HL-60 (cell line): ENCODE results near the gene ZP2.

Experiments
- DNase-seq, 2 experiments: peaks; one replicate each; pipeline ENCODE4 v3.0.0-alpha.2; 2010 to 2020; ENCODE audit warnings: low read depth in 1 of 2, low spot score in 1 of 2
- H3K27ac ChIP-seq: fragments of 250-450 bp; sonication (Bioruptor Pico); replicated peaks from 2 replicates; pipeline ENCODE4 v1.5.1; 2020; ENCODE audit warnings: mild to moderate bottlenecking, moderate library complexity
- H3K27me3 ChIP-seq: fragments of 250-450 bp; sonication (Bioruptor Pico); 2 replicates; pipeline ENCODE4 v1.5.1; 2021; ENCODE audit warnings: mild to moderate bottlenecking, moderate library complexity; ENCODE audit not compliant: insufficient read depth, poor library complexity, severe bottlenecking
- H3K4me3 ChIP-seq: replicated peaks from 2 replicates; pipeline ENCODE4 v1.5.1; 2011; ENCODE audit warnings: mild to moderate bottlenecking, control low read depth, low read length; ENCODE audit not compliant: insufficient read depth
- POLR2AphosphoS5 ChIP-seq: IDR thresholded peaks from 2 replicates; pipeline ENCODE4 v1.6.1; 2012; ENCODE audit warnings: low read depth
- SPI1 ChIP-seq: IDR thresholded peaks from 2 replicates; pipeline ENCODE4 v1.6.1; 2012; ENCODE audit warnings: low read depth, mild to moderate bottlenecking, borderline replicate concordance
- TF ChIP-seq, protein P1 (sequence below): IDR thresholded peaks from one replicate; pipeline ENCODE4 v1.5.1; 2011; ENCODE audit warnings: low read length, control low read depth, inconsistent platforms; ENCODE audit not compliant: insufficient read depth
- TF ChIP-seq, protein P2 (sequence below): IDR thresholded peaks from 2 replicates; pipeline ENCODE4 v1.6.1; 2012; ENCODE audit warnings: low read depth; ENCODE audit not compliant: insufficient replicate concordance

Gene ZP2

DNA sequence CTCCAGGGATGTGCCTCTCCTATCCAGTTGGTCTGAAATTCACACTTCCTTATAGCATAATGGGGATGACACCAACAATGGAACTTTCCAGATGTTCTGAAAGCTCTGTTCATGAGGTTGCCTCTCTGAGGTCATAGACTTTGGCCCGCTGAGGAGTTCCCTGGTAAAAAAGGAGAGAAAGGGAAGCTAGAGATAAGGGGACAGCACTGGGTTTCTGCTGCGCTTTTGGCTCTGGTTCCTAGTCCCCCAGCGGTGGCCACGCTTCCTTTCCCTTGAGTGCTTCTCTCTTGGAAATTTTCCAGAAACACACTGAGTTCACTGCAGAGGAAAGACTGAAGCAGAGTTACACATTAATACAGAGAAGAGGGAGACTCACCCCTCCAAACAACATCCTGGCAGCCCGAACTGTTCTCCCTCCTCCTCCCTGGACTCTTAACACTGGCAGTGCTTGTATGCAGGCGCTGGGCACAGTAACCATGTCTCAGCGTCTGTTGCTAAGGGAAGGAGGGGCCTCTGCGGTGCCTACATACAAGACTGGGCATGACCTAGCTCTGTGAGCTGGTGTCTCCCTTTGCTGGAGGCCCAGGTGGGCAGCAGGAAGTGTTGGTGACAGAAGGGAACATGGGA, 60.9 kb downstream of the ZP2 start, which contains the start of gene DNAH3:
TSS of gene DNAH3 (minus strand) at position 472 of the 627 bp plus-strand sequence. CDS start 527 bp downstream, outside the sequence.
- no peak within 1 kb of the TSS for H3K4me3 ChIP-seq
- no peaks in the 10 kb centered on the region for H3K27me3 ChIP-seq
- DNase-seq, result peak in 1 of 2 experiments; percentile 21
- H3K27ac ChIP-seq, result no peak within 1 kb of the TSS
- TF ChIP-seq SPI1, result no peak
- TF ChIP-seq, protein P1, sequence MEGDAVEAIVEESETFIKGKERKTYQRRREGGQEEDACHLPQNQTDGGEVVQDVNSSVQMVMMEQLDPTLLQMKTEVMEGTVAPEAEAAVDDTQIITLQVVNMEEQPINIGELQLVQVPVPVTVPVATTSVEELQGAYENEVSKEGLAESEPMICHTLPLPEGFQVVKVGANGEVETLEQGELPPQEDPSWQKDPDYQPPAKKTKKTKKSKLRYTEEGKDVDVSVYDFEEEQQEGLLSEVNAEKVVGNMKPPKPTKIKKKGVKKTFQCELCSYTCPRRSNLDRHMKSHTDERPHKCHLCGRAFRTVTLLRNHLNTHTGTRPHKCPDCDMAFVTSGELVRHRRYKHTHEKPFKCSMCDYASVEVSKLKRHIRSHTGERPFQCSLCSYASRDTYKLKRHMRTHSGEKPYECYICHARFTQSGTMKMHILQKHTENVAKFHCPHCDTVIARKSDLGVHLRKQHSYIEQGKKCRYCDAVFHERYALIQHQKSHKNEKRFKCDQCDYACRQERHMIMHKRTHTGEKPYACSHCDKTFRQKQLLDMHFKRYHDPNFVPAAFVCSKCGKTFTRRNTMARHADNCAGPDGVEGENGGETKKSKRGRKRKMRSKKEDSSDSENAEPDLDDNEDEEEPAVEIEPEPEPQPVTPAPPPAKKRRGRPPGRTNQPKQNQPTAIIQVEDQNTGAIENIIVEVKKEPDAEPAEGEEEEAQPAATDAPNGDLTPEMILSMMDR, result no peak
- TF ChIP-seq, protein P2, sequence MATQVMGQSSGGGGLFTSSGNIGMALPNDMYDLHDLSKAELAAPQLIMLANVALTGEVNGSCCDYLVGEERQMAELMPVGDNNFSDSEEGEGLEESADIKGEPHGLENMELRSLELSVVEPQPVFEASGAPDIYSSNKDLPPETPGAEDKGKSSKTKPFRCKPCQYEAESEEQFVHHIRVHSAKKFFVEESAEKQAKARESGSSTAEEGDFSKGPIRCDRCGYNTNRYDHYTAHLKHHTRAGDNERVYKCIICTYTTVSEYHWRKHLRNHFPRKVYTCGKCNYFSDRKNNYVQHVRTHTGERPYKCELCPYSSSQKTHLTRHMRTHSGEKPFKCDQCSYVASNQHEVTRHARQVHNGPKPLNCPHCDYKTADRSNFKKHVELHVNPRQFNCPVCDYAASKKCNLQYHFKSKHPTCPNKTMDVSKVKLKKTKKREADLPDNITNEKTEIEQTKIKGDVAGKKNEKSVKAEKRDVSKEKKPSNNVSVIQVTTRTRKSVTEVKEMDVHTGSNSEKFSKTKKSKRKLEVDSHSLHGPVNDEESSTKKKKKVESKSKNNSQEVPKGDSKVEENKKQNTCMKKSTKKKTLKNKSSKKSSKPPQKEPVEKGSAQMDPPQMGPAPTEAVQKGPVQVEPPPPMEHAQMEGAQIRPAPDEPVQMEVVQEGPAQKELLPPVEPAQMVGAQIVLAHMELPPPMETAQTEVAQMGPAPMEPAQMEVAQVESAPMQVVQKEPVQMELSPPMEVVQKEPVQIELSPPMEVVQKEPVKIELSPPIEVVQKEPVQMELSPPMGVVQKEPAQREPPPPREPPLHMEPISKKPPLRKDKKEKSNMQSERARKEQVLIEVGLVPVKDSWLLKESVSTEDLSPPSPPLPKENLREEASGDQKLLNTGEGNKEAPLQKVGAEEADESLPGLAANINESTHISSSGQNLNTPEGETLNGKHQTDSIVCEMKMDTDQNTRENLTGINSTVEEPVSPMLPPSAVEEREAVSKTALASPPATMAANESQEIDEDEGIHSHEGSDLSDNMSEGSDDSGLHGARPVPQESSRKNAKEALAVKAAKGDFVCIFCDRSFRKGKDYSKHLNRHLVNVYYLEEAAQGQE, result no peak
- TF ChIP-seq POLR2AphosphoS5, result no peak
